CD4-positive, alpha-beta T cell treated with Interleukin-21 for 1 hour (primary cell): ENCODE results near the gene CKAP2.
"Not testable (repeated sequence)": the region's sequence is repeated elsewhere in the genome, so short reads cannot be mapped to it uniquely, and the experiment has no call there.

ENCODE experiments used
- DNase-seq: peaks from one replicate; pipeline ENCODE4 v3.0.0-alpha.2; 2020

Gene CKAP2

GRCh38 chr13:52454820-52455676, at the start of gene CKAP2:
Gene CKAP2 (plus strand): TSS chr13:52455478. CDS start chr13:52455557, 79 bp downstream.
- peak; percentile 94 for DNase-seq

- DNase-seq = no peak
These were observed 49.3 kb upstream of the CKAP2 start, which contains the start of gene THSD1 for GRCh38 chr13:52405767-52406494. Gene THSD1 (minus strand): TSS chr13:52406172. CDS start chr13:52402600, 3,572 bp downstream.

- DNase-seq = no peak
These were observed 48.6 kb upstream of the CKAP2 start for GRCh38 chr13:52406629-52407028.

- not testable (repeated sequence) for DNase-seq
These were observed 47.8 kb upstream of the CKAP2 start for GRCh38 chr13:52407436-52407835.

- DNase-seq = not testable (repeated sequence)
These were observed 47.1 kb upstream of the CKAP2 start for GRCh38 chr13:52408071-52408658.

GRCh38 chr13:52411629-52412028, 43.6 kb upstream of the CKAP2 start:
- DNase-seq = no peak

- no peak for DNase-seq
These were observed 43.1 kb upstream of the CKAP2 start for GRCh38 chr13:52412128-52412527.

GRCh38 chr13:52414051-52414450, 41.2 kb upstream of the CKAP2 start:
- DNase-seq = no peak

- no peak for DNase-seq
These were observed 40.3 kb upstream of the CKAP2 start for GRCh38 chr13:52414963-52415362.

- DNase-seq = no peak
These were observed 36.2 kb upstream of the CKAP2 start for GRCh38 chr13:52419080-52419479.

GRCh38 chr13:52421216-52421615, 34.1 kb upstream of the CKAP2 start:
- no peak for DNase-seq

- DNase-seq = no peak
These were observed 27.0 kb upstream of the CKAP2 start for GRCh38 chr13:52428295-52428694.

GRCh38 chr13:52432456-52432855, 22.8 kb upstream of the CKAP2 start:
- DNase-seq = no peak

GRCh38 chr13:52446265-52446664, 9.0 kb upstream of the CKAP2 start:
- no peak for DNase-seq

GRCh38 chr13:52447354-52447753, 7.9 kb upstream of the CKAP2 start:
- no peak for DNase-seq

- no peak for DNase-seq
These were observed 7.3 kb upstream of the CKAP2 start for GRCh38 chr13:52447815-52448552.

GRCh38 chr13:52449331-52450011, 5.8 kb upstream of the CKAP2 start:
- DNase-seq = no peak

GRCh38 chr13:52450012-52450792, 5.1 kb upstream of the CKAP2 start, which contains the start of gene VPS36:
Gene VPS36 (minus strand): TSS chr13:52450634. CDS start chr13:52450594, 40 bp downstream.
- DNase-seq = peak; percentile 95

- DNase-seq = no peak
These were observed 4.5 kb upstream of the CKAP2 start for GRCh38 chr13:52450793-52451116.

GRCh38 chr13:52451135-52451804, 4.0 kb upstream of the CKAP2 start:
- DNase-seq = no peak

GRCh38 chr13:52452470-52452869, 2.8 kb upstream of the CKAP2 start:
- DNase-seq = no peak
